Measurements from ENCODE around the gene HOXC10.

DNA sequence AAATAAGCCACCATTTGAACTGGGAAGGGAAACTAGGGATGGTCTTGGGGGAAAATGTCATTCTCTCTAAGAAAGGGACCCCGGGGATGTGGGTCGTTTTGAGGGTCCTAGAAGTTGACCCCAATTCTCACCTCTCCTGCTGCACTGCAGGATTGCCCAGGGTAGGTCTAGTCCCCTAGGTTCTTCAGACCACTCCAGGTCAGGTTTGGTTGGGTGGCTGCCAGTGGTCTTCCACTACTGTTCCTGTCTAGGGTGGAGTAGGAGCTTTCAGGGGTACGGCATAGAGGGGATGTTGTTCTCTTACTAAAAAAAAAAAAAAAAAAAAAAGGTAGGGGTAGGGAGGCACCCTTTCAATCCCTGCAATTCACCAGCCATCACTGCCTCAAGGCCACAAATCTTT lies 31.1 kb downstream of the HOXC10 start:
- TF ChIP-seq, protein P1, sequence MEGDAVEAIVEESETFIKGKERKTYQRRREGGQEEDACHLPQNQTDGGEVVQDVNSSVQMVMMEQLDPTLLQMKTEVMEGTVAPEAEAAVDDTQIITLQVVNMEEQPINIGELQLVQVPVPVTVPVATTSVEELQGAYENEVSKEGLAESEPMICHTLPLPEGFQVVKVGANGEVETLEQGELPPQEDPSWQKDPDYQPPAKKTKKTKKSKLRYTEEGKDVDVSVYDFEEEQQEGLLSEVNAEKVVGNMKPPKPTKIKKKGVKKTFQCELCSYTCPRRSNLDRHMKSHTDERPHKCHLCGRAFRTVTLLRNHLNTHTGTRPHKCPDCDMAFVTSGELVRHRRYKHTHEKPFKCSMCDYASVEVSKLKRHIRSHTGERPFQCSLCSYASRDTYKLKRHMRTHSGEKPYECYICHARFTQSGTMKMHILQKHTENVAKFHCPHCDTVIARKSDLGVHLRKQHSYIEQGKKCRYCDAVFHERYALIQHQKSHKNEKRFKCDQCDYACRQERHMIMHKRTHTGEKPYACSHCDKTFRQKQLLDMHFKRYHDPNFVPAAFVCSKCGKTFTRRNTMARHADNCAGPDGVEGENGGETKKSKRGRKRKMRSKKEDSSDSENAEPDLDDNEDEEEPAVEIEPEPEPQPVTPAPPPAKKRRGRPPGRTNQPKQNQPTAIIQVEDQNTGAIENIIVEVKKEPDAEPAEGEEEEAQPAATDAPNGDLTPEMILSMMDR (IDR thresholded peaks at IDR 0.05; ENCODE audit: poor library complexity) = no peak
- TF ChIP-seq EZH2phosphoT487 (IDR thresholded peaks at IDR 0.05; ENCODE audit: low read depth, severe bottlenecking, unreplicated experiment) (no peak), EZH2 (IDR thresholded peaks at IDR 0.05; ENCODE audit: borderline replicate concordance) (no peak)

Measured in hepatocyte (in vitro differentiated cells).